Skeletal muscle satellite cell (primary cell): ENCODE results near the gene FOCAD.
A peak's percentile ranks its signal among the peaks of the same experiment; 100 is the strongest.
"Not testable (repeated sequence)": the region's sequence is repeated elsewhere in the genome, so short reads cannot be mapped to it uniquely, and the experiment has no call there.

Experiments used
- H3K27me3 ChIP-seq: 2 replicates; pipeline ENCODE4 v1.7.0; 2013; ENCODE audit warnings: low read length; ENCODE audit not compliant: control insufficient read depth, insufficient read depth
- H3K36me3 ChIP-seq: 2 replicates; pipeline ENCODE4 v1.7.0; 2013; ENCODE audit warnings: mild to moderate bottlenecking, control low read depth, low read length; ENCODE audit not compliant: insufficient read depth
- H3K4me1 ChIP-seq: 2 replicates; pipeline ENCODE4 v1.7.0; 2013; ENCODE audit warnings: low read length; ENCODE audit not compliant: control insufficient read depth, insufficient read depth
- H3K4me2 ChIP-seq: 2 replicates; pipeline ENCODE4 v1.7.0; 2013; ENCODE audit warnings: mild to moderate bottlenecking, low read length
- H3K4me3 ChIP-seq: 2 replicates; pipeline ENCODE4 v1.7.0; 2013; ENCODE audit warnings: low read length
- H3K9ac ChIP-seq: 2 replicates; pipeline ENCODE4 v1.7.0; 2013; ENCODE audit warnings: mild to moderate bottlenecking, low read depth, low read length, moderate library complexity
- H3K9me3 ChIP-seq: replicated peaks from 2 replicates; pipeline ENCODE4 v1.7.0; 2013; ENCODE audit warnings: mild to moderate bottlenecking, control low read depth, low read length

FOCAD gene

DNA sequence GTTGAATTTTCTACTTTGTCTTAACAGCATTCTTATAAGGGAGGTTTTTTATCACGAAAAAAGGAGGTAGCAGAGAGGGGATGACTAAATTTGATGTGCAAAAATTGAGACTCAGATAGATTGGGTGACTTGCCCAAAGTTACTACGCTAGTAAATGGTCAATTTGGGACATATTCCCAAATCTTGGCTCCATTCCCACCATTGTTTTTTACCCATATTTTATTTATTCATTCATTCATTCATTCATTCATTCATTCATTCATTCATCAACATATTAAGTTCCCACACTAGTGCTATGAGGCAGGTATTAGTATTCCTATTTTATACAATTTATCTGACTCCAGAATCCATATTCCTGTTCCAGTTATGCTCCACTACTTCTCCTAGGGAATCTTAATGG lies 261.8 kb downstream of the FOCAD start:
- no peaks in the 10 kb centered on the region for H3K27me3 ChIP-seq
- H3K36me3 ChIP-seq: peaks cover 8% of the 10 kb centered on the region
- H3K9me3 ChIP-seq: no peaks in the 10 kb centered on the region
- no peak overlapping the region for H3K4me2 ChIP-seq
- H3K4me3 ChIP-seq: no peak overlapping the region
- H3K9ac ChIP-seq: no peak overlapping the region
- H3K4me1 ChIP-seq: no peaks in the 10 kb centered on the region

- H3K4me3 ChIP-seq: no peak overlapping the region
- H3K4me2 ChIP-seq: no peak overlapping the region
- H3K9me3 ChIP-seq: no peaks in the 10 kb centered on the region
- H3K4me1 ChIP-seq: no peaks in the 10 kb centered on the region
- peaks cover 23% of the 10 kb centered on the region for H3K36me3 ChIP-seq
- H3K9ac ChIP-seq: no peak overlapping the region
- no peaks in the 10 kb centered on the region for H3K27me3 ChIP-seq
These were observed 264.6 kb downstream of the FOCAD start for GRCh38 chr9:20948703-20949102.

GRCh38 chr9:20950707-20951106 lies 266.6 kb downstream of the FOCAD start:
- Histone ChIP-seq H3K4me2 (no peak overlapping the region), H3K4me1 (no peaks in the 10 kb centered on the region), H3K4me3 (no peak overlapping the region), H3K27me3 (no peaks in the 10 kb centered on the region), H3K36me3 (peaks cover 19% of the 10 kb centered on the region), H3K9me3 (no peaks in the 10 kb centered on the region), H3K9ac (no peak overlapping the region)

GRCh38 chr9:20962536-20963225 lies 278.6 kb downstream of the FOCAD start:
- Histone ChIP-seq H3K4me2 (no peak overlapping the region), H3K4me1 (no peaks in the 10 kb centered on the region), H3K27me3 (no peaks in the 10 kb centered on the region), H3K9me3 (no peaks in the 10 kb centered on the region), H3K36me3 (peaks cover 3% of the 10 kb centered on the region), H3K9ac (no peak overlapping the region), H3K4me3 (no peak overlapping the region)

DNA sequence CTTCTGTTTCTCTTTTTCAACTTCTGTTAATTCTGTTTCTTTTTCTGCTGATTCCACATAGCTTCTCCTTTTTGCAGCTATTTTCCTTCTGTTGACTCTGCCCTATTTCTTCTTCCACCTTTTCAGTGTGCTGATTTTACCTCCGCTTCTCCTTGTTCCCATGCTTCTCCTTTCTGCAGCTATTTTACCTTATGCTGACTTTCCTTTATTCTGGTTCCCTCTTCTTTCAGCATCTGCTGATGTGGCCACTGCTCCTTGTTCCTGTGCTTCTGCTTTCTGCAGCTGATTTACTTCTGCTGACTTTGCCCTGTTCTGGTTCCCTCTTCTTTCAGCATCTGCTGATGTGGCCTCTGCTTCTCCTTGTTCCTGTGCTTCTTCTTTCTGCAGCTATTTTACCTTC lies 288.6 kb downstream of the FOCAD start:
- Histone ChIP-seq H3K27me3 (no peaks in the 10 kb centered on the region), H3K9ac (no peak overlapping the region), H3K36me3 (peaks cover 4% of the 10 kb centered on the region), H3K9me3 (no peaks in the 10 kb centered on the region), H3K4me1 (no peaks in the 10 kb centered on the region), H3K4me3 (no peak overlapping the region), H3K4me2 (no peak overlapping the region)

GRCh38 chr9:20973246-20973947 lies 289.3 kb downstream of the FOCAD start:
- not testable (repeated sequence) for H3K4me2 ChIP-seq, H3K9ac ChIP-seq, H3K4me1 ChIP-seq, H3K4me3 ChIP-seq, H3K9me3 ChIP-seq, H3K36me3 ChIP-seq, H3K27me3 ChIP-seq

GRCh38 chr9:20974191-20974938 lies 290.3 kb downstream of the FOCAD start:
- H3K9ac ChIP-seq, H3K36me3 ChIP-seq, H3K4me2 ChIP-seq: not testable (repeated sequence)

GRCh38 chr9:20978249-20978648 lies 294.2 kb downstream of the FOCAD start:
- peaks cover 24% of the 10 kb centered on the region for H3K4me1 ChIP-seq
- no peak overlapping the region for H3K9ac ChIP-seq
- H3K4me2 ChIP-seq: no peak overlapping the region
- no peaks in the 10 kb centered on the region for H3K36me3 ChIP-seq
- H3K4me3 ChIP-seq: no peak overlapping the region
- no peaks in the 10 kb centered on the region for H3K27me3 ChIP-seq
- H3K9me3 ChIP-seq: no peaks in the 10 kb centered on the region

More at GRCh38 chr9:20974191-20974938, 290.3 kb downstream of the FOCAD start:
- not testable (repeated sequence) for H3K4me1 ChIP-seq, H3K4me3 ChIP-seq, H3K27me3 ChIP-seq, H3K9me3 ChIP-seq

DNA sequence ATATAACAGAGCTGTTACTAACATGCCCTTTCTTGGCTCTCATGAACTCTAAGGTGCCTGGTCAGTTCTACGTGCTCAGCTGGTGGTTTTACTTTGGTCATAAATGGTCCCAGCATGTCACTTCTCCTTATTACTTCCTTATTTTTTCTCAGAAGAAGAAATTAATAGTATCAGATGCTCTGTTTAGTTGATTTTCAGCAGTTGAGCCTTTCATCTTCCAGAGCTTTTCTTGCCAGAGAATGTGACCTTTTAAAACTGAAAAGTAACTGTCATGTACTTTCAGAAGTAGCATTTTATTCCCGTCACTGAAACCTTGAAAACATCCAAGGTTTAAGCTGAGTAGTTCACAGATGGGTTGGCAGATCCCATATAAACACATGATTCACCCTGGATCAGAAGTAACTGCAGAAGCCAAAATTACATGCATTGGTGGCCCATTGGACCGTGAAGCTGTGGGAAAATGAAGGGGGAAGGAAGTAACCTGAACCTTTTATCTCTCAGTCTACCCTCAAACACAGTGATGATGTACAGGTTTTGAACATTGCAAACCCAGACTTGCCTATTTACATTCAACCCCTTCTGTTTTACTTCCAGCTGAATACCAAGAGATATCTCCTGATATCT lies 296.9 kb downstream of the FOCAD start:
- Histone ChIP-seq H3K36me3 (no peaks in the 10 kb centered on the region), H3K4me1 (peaks cover 24% of the 10 kb centered on the region), H3K27me3 (no peaks in the 10 kb centered on the region), H3K9ac (peak overlapping the region; percentile 5), H3K9me3 (no peaks in the 10 kb centered on the region), H3K4me2 (peak overlapping the region; percentile 47), H3K4me3 (peak overlapping the region; percentile 11)

DNA sequence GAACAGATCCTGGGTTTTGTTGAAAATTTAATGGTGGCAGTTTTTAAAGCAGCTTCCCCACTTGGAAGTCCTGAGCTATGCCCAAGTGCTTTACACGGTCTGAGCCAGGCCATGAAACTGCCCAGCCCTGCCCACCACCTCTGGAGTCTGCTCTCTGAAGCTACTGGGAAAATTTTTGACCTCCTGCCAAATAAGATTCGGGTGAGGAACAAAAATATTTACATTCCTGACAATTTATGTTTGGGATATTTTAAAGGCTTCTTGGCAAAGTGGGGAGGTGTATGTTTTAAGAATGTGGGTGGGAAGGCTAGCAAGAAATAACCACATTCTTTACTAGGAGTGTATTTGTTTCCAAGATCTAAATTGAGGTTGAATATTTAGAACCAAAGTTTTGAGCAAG lies 297.4 kb downstream of the FOCAD start:
- Histone ChIP-seq H3K9me3 (no peaks in the 10 kb centered on the region), H3K36me3 (peaks cover under 1% of the 10 kb centered on the region), H3K27me3 (no peaks in the 10 kb centered on the region), H3K4me2 (peak overlapping the region; percentile 47), H3K9ac (no peak overlapping the region), H3K4me1 (peaks cover 24% of the 10 kb centered on the region), H3K4me3 (peak overlapping the region; percentile 11)

DNA sequence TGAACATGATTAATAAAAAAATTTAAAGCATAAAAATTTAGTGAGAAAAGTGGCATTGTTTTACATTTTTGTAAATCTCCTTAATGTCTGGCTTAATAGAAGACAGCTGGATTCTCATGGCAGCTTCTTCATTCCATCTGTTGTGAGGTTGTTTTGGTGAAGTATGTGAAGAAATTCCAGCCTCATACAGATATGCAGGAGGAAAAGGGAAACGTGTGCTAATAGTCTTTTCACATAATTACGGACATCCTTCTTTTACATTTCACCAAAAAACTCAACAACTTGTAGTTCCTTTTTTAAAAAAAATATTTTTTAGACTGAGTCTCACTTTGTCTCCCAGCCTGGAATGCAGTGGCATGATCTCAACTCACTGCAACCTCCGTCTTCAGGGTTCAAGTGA lies 300.4 kb downstream of the FOCAD start:
- Histone ChIP-seq H3K4me3 (no peak overlapping the region), H3K36me3 (peaks cover 7% of the 10 kb centered on the region), H3K27me3 (no peaks in the 10 kb centered on the region), H3K9ac (no peak overlapping the region), H3K4me2 (no peak overlapping the region), H3K4me1 (peaks cover 29% of the 10 kb centered on the region), H3K9me3 (no peaks in the 10 kb centered on the region)
